ENCODE data around the gene NT5DC2.

NT5DC2 gene

DNA sequence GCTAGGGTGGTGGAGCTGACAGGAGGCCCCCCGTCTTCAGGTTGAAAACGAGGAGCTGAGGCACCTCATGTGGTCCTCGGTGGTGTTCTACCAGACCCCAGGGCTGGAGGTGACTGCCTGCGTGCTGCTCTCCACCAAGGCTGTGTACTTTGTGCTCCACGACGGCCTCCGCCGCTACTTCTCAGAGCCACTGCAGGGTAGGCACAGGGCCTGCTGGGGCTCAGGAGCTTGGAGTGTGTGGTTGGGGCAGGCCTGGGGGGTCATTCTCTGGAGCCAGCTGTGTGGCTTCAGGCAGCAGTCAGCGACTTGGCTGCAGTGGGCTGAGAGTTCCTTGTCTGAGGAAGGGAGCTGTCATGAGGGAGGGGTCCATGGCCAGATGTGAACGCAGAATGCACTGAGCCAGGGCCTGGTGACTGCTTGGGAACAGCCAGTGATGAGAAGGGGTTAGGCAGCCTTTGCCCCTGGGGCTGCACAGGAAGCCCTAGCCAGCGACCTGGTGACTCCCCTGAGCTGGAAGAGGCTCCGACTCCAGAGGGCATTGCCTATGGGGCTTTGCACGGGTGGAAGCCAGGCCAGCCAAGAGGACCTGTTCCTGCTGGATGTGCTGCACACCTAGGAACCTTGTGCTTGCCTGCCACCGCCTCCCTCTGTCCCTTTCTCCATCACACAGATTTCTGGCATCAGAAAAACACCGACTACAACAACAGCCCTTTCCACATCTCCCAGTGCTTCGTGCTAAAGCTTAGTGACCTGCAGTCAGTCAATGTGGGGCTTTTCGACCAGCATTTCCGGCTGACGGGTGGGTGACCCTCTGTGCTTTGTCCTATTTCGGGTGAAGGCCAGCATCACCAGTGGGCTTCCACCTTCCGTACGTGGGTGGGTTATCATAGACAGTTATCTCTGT, 43.4 kb downstream of the NT5DC2 start:
- FAIRE-seq (no peak), DNase-seq (ENCODE audit: low spot score) (no peak)

DNA sequence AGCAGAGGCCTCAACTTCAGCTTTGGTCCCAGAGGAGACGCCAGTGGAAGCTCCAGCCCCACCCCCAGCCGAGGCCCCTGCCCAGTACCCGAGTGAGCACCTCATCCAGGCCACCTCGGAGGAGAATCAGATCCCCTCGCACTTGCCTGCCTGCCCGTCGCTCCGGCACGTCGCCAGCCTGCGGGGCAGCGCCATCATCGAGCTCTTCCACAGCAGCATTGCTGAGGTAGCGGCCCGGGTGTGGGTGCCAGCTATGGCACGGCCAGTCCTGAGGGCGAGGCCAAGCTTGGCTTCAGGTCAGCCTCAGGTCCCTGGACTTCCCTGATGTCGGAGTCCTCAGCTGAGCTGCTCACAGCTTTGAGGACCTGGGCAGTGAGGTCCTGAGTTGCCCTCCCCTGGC, 44.2 kb downstream of the NT5DC2 start:
- no peak for DNase-seq (ENCODE audit: low spot score)
- FAIRE-seq: no peak

DNA sequence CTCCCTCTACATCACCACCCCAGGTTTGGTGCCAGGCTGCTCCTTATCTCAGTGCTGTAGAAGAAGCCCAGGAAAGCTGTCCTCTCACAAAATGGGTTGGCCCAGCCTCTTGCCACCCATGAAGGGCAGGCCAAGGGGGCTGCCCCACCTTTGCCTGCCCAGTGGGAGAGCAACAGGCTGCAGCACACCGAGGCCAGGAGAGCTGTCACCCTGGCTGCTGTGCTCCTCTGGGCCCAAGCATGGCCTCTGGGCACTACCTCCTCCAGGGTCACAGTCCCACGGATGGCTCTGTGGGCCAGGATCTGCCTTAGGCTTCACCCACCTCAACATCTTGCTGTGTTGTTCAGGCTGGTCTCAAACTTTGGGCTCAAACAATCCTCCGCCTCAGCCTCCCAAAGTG, 44.9 kb downstream of the NT5DC2 start:
- DNase-seq (ENCODE audit: low spot score) (no peak), FAIRE-seq (no peak)

DNA sequence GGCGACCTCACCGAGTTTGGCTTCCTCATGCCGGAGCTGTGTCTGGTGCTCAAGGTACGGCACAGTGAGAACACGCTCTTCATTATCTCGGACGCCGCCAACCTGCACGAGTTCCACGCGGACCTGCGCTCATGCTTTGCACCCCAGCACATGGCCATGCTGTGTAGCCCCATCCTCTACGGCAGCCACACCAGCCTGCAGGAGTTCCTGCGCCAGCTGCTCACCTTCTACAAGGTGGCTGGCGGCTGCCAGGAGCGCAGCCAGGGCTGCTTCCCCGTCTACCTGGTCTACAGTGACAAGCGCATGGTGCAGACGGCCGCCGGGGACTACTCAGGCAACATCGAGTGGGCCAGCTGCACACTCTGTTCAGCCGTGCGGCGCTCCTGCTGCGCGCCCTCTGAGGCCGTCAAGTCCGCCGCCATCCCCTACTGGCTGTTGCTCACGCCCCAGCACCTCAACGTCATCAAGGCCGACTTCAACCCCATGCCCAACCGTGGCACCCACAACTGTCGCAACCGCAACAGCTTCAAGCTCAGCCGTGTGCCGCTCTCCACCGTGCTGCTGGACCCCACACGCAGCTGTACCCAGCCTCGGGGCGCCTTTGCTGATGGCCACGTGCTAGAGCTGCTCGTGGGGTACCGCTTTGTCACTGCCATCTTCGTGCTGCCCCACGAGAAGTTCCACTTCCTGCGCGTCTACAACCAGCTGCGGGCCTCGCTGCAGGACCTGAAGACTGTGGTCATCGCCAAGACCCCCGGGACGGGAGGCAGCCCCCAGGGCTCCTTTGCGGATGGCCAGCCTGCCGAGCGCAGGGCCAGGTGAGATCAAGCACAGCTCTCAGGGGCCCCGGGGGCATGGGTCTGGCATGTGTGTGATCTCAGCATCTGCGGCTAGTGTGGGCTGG, 45.6 kb downstream of the NT5DC2 start:
- DNase-seq (ENCODE audit: low spot score) (no peak), FAIRE-seq (no peak)

DNA sequence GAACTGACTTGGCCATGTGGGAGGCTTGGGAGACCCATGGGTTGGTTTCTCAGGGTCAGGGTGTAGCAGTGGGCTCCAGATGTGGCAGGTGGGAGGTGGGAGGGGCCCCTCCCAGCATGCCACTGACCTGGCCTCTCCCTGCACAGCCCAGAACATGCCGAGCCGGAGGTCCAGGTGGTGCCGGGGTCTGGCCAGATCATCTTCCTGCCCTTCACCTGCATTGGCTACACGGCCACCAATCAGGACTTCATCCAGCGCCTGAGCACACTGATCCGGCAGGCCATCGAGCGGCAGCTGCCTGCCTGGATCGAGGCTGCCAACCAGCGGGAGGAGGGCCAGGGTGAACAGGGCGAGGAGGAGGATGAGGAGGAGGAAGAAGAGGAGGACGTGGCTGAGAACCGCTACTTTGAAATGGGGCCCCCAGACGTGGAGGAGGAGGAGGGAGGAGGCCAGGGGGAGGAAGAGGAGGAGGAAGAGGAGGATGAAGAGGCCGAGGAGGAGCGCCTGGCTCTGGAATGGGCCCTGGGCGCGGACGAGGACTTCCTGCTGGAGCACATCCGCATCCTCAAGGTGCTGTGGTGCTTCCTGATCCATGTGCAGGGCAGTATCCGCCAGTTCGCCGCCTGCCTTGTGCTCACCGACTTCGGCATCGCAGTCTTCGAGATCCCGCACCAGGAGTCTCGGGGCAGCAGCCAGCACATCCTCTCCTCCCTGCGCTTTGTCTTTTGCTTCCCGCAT, 46.4 kb downstream of the NT5DC2 start:
- DNase-seq (ENCODE audit: low spot score) (no peak), FAIRE-seq (no peak)

DNA sequence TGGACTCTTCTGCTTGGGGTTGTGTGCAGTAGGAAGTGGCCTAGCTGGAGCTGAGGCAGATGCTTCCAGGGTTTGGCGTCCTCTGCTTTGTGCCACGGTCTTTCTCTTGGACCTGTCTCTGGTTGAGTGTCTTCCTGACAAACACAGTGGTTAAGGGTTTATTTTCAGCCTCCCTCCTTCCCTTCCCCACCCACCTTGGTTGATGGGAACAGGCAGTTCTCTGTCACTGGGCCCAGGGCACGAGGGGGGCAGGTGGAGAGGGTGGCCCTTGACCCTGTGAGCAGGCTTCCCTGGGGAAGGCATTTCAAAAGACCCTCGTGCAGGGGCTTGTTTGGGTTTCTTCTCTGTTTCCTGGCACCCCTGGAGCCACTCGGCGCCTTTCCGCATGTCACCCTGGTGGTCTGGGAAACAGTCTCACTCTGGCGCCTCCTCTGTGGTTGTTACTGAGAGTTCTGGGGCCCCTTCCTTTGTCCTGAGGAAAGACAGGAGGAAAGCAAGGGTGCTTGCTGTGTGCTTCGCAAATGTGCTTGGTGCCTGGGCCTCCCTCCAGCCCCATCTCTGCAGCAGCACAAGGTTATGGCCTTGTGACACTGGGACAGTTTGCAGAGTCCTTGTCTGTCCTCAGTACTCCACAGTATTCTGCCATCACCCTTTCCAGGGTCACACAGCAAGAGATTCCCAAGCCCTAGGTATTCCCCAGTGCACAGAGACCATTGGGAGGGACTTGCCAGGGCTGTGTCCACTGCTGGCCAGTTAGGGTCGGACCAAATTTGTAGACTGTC, 48.8 kb downstream of the NT5DC2 start:
- DNase-seq (ENCODE audit: low spot score) (no peak), FAIRE-seq (peak; percentile 20)

DNA sequence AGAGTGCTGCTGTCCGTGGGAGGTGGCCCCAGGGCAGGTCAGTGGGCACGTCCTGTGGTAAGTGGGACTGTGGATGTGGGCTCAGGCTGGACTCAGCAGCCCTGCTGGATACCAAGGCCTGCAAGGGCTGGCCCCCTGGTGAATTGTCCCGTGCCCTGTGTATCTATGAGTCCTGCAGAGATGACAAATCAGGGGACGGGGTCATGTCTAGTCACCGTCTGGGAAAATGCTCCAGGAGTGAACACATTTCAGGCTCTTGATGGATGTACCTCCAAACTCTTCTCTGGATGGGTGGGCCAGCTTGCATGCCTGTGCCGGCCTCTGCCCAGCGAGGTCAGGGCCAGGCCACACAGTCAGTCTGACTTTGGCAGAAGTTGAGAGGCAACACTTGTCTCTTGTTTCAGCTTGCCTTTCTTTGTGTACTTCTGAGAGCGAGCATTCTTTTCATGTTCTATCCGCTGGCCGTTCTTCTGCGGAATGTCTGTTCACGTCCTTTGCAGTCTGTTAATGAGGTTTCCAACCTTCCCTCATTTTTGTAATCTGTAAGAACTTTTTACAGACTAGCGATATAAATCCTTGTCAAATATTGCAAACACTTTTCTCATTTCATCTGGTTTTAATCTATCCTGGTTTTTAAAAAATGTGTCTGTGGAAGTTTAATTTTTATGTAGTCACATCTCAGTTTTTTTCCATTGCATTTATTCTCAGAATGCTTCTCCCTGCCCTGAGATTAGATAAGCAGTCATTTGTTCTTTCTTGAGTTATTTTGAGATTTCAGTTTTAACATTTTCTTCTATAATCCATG, 49.9 kb downstream of the NT5DC2 start:
- FAIRE-seq (no peak), DNase-seq (ENCODE audit: low spot score) (no peak)

DNA sequence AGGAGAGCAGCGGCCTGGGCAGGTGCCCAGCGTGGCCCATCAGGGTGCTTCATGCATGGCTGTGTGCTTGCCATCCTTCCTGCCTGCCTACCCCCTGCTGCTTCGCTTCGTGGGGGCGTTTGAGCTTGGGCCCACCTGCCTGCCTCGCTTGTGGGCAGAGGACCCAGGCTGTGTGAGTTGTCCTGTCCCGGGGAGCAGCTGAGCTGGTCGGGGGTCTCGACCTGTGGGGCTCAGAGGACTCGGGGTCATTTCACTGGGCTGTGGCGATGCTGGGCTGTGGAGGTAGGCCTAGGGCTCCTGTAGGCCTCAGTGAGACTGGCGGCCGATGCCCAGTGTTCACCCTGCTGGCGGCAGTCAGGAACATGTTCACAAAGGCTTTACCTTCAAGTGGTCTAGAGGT, 50.6 kb downstream of the NT5DC2 start:
- FAIRE-seq (no peak), DNase-seq (ENCODE audit: low spot score) (no peak)

DNA sequence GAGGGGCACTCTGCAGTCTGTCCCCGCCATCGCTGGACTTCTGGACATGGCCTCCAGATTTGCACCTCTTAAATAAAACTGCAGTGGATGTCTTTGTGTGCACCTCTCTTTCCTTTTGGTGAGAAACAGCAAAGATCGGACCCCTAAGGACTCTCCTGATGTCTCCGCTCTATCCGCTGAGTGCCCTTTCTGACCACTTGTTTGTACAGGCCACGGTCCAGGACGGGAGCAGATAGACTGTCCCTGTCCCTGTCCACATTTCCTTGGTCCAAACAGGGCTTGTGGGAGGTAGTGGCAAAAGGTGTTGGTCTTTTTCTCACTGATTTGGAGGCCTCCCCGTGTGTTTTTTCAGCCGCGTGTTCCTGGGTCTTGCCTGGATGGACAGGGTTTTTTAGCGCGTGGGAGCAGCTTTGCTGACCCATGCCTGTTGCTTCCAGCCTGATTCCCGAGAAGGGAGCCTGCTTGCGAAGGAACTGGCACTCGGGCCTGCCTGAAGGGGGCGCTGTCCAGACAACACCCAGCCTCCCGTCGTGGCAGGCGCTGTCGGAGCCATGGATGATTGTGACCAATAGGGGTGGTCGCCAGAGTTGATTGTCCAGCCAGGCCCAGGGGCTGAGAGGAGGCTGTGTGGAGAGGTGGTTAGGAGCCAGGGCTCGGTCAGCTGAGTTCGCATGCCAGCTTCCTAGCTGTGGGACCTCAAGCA, 51.7 kb downstream of the NT5DC2 start:
- DNase-seq (ENCODE audit: low spot score): peak; percentile 36
- FAIRE-seq: no peak

DNA sequence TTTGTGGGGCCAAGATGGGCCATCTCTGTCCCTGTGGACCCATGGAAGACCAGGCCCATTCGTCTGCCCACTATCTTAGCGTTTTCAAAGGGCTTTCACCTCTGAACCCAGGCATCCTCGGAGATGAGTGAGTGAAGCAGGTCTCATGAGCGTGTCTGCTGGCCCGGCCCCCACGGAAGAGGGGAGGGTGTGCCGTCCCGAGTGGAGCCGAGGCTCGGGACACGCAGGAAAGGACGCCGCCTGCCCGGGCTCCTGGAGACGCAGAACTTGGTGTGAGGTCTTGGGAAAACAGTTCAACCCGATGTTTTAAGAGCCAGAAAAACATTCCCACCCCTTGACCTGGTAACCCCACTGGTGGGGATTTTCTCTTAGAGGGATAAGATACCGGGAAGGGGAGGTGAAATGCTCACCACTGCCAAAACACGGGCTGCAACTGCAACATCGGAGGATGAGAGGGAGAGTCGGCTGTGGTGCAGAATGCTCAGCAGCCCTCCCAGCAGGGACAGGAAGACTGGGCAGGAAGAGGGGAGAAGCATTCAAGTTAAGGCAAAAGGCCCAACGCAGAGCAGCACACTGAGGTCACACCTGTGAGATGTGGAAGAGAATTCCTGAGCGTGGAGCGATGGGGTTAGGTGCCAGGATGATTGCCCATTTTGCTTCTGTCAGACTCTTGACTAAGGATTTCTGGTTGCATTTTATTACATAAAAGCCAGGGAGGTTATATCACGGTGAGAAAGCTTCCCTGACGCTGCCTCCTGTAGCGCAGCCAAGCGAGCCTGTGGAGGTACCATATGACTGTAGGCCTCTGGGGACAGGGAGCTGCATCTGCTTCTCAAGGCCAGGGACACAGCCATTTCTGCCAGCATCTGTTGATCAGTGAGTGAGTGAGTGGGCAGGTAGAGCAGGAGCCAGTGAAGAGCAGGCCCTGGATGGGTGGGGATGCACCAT, 52.6 kb downstream of the NT5DC2 start:
- FAIRE-seq (no peak), DNase-seq (ENCODE audit: low spot score) (no peak)

DNA sequence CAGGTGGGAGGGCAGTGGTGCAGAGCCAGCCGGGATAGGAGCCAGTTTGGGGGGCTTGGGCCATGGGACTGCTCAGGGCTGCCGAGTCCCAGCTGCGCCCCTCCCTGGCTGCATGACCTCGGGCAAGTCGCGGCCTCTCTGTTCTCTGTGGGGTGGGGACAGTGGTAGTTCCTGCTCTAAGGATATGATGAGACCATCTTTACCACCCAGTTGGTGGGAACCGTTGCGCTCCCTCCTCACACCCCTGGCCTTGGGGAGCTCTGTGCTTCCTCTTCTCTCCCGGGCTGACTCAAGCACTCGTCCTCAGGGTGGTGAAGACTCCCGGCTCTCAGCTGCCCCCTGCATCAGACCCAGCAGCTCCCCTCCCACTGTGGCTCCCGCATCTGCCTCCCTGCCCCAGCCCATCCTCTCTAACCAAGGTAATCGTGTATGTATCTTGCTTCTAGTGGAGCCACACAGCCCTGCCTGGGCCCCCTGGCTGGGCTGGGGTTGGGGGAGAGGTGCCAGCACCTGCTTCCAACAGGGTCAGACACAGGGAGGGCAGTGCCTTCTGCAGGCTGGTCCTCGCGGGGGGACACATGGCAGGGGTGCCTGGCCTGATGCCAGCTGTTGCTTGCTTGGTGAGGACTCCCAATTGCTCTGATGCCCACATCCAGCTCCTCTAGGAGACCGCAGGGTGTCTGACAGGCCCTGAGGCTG, 53.6 kb downstream of the NT5DC2 start:
- DNase-seq (ENCODE audit: low spot score) (no peak), FAIRE-seq (no peak)

DNA sequence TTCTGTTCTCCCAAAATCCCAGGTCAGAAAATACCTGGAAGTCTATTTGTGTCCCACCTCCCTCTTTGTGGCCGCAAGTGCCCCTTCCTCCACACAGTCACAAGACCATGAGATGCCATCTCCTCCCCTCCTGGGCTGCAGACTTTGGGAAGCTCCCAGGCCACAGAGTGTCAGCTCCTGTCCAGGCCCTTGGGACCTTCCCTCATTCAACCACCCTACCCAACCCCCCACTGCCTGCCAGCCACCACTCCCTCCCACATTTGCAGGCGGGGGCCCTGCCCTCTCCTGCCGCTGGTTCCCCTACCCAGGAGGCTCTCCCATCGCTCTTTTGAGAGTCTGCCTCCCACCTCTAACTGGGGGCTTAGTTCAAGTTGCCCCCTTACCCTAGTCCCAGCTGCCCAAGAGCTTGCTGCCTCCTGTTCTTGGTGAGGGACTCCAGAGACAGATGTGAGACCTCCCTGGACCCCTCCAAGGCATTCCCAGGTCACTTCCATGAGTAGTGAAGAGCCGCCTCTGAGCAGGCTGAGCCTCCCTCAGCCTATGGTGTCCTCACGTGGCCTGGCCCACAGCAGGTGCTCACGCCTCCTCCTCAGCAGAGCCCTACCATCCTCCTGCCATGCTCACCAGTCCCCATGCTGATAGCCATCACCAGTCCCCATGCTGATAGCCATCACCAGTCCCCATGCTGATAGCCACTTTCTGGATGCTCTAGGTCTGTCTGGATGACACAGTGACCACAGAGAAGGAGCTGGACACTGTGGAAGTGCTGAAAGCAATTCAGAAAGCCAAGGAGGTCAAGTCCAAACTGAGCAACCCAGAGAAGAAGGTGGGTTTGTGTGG, 54.4 kb downstream of the NT5DC2 start:
- FAIRE-seq (no peak), DNase-seq (ENCODE audit: low spot score) (no peak)

DNA sequence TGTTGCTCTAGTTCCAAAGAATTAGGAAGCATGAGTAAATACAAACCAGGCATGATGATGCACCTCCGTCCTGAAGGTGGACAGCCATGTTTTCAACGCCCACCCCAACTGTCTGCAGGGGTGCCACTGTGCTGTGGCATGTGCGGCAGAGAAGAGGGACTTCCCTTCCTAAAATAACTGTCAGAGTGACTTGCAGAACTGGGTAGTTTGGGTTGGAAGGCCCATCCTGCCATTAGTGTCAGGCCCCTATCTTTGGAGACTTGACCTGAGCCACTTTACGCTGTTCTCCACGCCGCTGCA, 55.9 kb downstream of the NT5DC2 start:
- DNase-seq (ENCODE audit: low spot score) (no peak), FAIRE-seq (no peak)

DNA sequence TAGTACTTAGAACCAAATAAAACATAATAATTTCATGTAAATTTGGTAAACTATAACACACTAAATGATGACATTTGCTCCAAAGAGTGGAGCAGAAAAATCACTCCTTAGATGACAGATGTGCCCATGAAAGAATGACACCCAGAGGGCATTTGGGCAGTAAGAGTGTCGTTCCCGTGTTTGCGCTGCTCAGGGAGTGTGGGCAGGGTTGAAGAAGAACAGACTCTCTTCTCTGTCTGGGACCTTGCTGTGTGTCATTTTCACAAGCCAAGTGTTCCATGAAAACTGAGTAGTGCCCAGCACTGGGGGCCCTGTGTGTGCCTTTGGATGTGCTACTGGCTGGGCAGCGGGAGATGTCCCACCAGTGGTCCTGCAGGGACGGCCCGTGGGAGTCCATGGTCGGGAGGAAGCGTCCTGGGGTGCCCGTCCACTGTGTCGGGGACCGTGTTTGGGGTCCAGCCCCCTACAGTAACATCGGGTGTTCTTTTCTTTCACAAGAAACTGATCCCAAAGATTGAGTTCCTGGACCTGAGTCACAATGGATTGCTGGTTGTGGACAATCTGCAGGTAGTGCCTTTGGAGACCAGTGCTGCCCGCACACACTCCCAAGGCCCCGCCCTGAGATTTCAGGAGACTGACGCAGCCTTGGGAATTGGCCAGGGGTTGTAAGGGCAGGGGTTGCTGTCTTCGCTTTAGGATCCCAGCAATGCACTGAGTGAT, 56.4 kb downstream of the NT5DC2 start:
- DNase-seq (ENCODE audit: low spot score): no peak
- FAIRE-seq: no peak
